Cardiac septum (tissue), 1 donor: ENCODE measurements around the gene CDKN1A. TPM values are rescaled to one million over a fixed set of nuclear protein-coding genes. Genes with fewer than 3 reads are reported as not detected.
"Not testable (repeated sequence)": the region's sequence is repeated elsewhere in the genome, so short reads cannot be mapped to it uniquely, and the experiment has no call there.

Experiments used
- DNase-seq: peaks from one replicate; pipeline ENCODE4 v3.0.0-alpha.2; 2020; ENCODE audit warnings: low spot score
- intact Hi-C: fragments of 100-400 bp; cut with DNase I; formaldehyde crosslinking; loops from one replicate; pipeline ENCODE4 v1.14.0; 2022
- total RNA-seq: library from RNA; stranded (reverse); fragmentation: NEBNext Ultra II Directional; extraction: Animal tissue kit (Norgen Biotek cat#: 25700); gene quantifications from one replicate; pipeline ENCODE4 v1.2.1, GENCODE V29; 2021
- donor health status: DM: no; HTN: no; CAD: no.

Gene CDKN1A
- total RNA-seq, 1 donor from 2014 or later, result 113 TPM

- intact Hi-C loops, result no loop called here
These were observed 13.1 kb downstream of the CDKN1A start for GRCh38 chr6:36691612-36692011.

GRCh38 chr6:36692220-36692619 is 13.7 kb downstream of the CDKN1A start:
- intact Hi-C loops, result no loop called here
- DNase-seq, result peak; percentile 88

More at GRCh38 chr6:36691612-36692011, 13.1 kb downstream of the CDKN1A start:
- DNase-seq, result no peak

GRCh38 chr6:36692861-36693702 is 14.6 kb downstream of the CDKN1A start:
- no peak for DNase-seq
- intact Hi-C loops, result no loop called here

- intact Hi-C loops, result no loop called here
- no peak for DNase-seq
These were observed 16.1 kb downstream of the CDKN1A start for GRCh38 chr6:36694616-36695015.

- no peak for DNase-seq
- intact Hi-C loops, result no loop called here
These were observed 16.9 kb downstream of the CDKN1A start for GRCh38 chr6:36695414-36695813.

GRCh38 chr6:36697481-36697903 is 19.0 kb downstream of the CDKN1A start, which contains the start of gene RAB44:
RAB44 (plus strand) TSS chr6:36697826; CDS start chr6:36704236, 6,410 bp downstream.
- intact Hi-C loops, result no loop called here
- DNase-seq, result no peak

GRCh38 chr6:36698196-36698595 is 19.7 kb downstream of the CDKN1A start:
- DNase-seq, result no peak
- intact Hi-C loops, result no loop called here

GRCh38 chr6:36698871-36699271 is 20.4 kb downstream of the CDKN1A start:
- intact Hi-C loops, result no loop called here
- no peak for DNase-seq

GRCh38 chr6:36699348-36699747 is 20.8 kb downstream of the CDKN1A start:
- no peak for DNase-seq
- intact Hi-C loops, result no loop called here

- DNase-seq, result no peak
- intact Hi-C loops, result no loop called here
These were observed 21.7 kb downstream of the CDKN1A start for GRCh38 chr6:36700071-36700812.

GRCh38 chr6:36700831-36701230 is 22.3 kb downstream of the CDKN1A start:
- intact Hi-C loops, result no loop called here

GRCh38 chr6:36701401-36701991 is 23.0 kb downstream of the CDKN1A start:
- intact Hi-C loops, result no loop called here

More at GRCh38 chr6:36700831-36701230, 22.3 kb downstream of the CDKN1A start:
- DNase-seq, result no peak

GRCh38 chr6:36702656-36703055 is 24.1 kb downstream of the CDKN1A start:
- intact Hi-C loops, result no loop called here

More at GRCh38 chr6:36701401-36701991, 23.0 kb downstream of the CDKN1A start:
- no peak for DNase-seq

GRCh38 chr6:36703081-36703606 is 24.6 kb downstream of the CDKN1A start:
- intact Hi-C loops, result no loop called here
- no peak for DNase-seq

More at GRCh38 chr6:36702656-36703055, 24.1 kb downstream of the CDKN1A start:
- DNase-seq, result no peak

- intact Hi-C loops, result no loop called here
- no peak for DNase-seq
These were observed 25.5 kb downstream of the CDKN1A start for GRCh38 chr6:36703982-36704381.

GRCh38 chr6:36704961-36705577 is 26.6 kb downstream of the CDKN1A start:
- intact Hi-C loops, DNase-seq: not testable (repeated sequence)

GRCh38 chr6:36706339-36706738 is 27.8 kb downstream of the CDKN1A start:
- intact Hi-C loops, result no loop called here
- no peak for DNase-seq

- no peak for DNase-seq
- intact Hi-C loops, result no loop called here
These were observed 34.3 kb downstream of the CDKN1A start for GRCh38 chr6:36712816-36713215.

- DNase-seq, result no peak
- intact Hi-C loops, result no loop called here
These were observed 35.3 kb downstream of the CDKN1A start for GRCh38 chr6:36713846-36714245.
